ENCODE data around the gene LRG1.

Gene LRG1

GRCh38 chr19:4525563-4526002 is 14.3 kb downstream of the LRG1 start:
- Histone ChIP-seq H3K4me2 (ENCODE audit: low read length) (no peak overlapping the region), H3K79me2 (ENCODE audit: low read length) (no peaks in the 10 kb centered on the region), H3K9me3 (ENCODE audit: insufficient read depth, low read length) (no peaks in the 10 kb centered on the region), H3K27ac (ENCODE audit: low read length) (no peak overlapping the region), H3K4me3 (ENCODE audit: low read length) (no peak overlapping the region), H3K36me3 (replicated peaks; ENCODE audit: low read depth, low read length) (no peaks in the 10 kb centered on the region), H3K27me3 (ENCODE audit: low read depth, low read length) (peaks cover 12% of the 10 kb centered on the region), H3K4me1 (ENCODE audit: low read length) (no peaks in the 10 kb centered on the region), H3K9ac (ENCODE audit: low read length) (no peak overlapping the region), H4K20me1 (ENCODE audit: insufficient read depth, low read length) (no peaks in the 10 kb centered on the region), H2AFZ (ENCODE audit: low read depth, low read length) (no peak overlapping the region)
- no peak for TF ChIP-seq CTCF (IDR thresholded peaks at IDR 0.05; ENCODE audit: low read depth, low read length)
- no peak for TF ChIP-seq EZH2phosphoT487 (IDR thresholded peaks at IDR 0.05; ENCODE audit: low read depth)

- H3K9me3 ChIP-seq (ENCODE audit: insufficient read depth, low read length), result no peaks in the 10 kb centered on the region
- no peak overlapping the region for H3K4me3 ChIP-seq (ENCODE audit: low read length)
- H3K9ac ChIP-seq (ENCODE audit: low read length), result no peak overlapping the region
- H3K4me1 ChIP-seq (ENCODE audit: low read length), result no peaks in the 10 kb centered on the region
- H2AFZ ChIP-seq (ENCODE audit: low read depth, low read length), result no peak overlapping the region
- H3K79me2 ChIP-seq (ENCODE audit: low read length), result no peaks in the 10 kb centered on the region
- peaks cover 12% of the 10 kb centered on the region for H3K27me3 ChIP-seq (ENCODE audit: low read depth, low read length)
- H3K4me2 ChIP-seq (ENCODE audit: low read length), result no peak overlapping the region
- no peak for TF ChIP-seq EZH2phosphoT487 (IDR thresholded peaks at IDR 0.05; ENCODE audit: low read depth)
- TF ChIP-seq CTCF (IDR thresholded peaks at IDR 0.05; ENCODE audit: low read depth, low read length), result peak; percentile 75
- no peak overlapping the region for H3K27ac ChIP-seq (ENCODE audit: low read length)
- no peaks in the 10 kb centered on the region for H3K36me3 ChIP-seq (replicated peaks; ENCODE audit: low read depth, low read length)
- H4K20me1 ChIP-seq (ENCODE audit: insufficient read depth, low read length), result no peaks in the 10 kb centered on the region
Measured at GRCh38 chr19:4524808-4525562, 14.9 kb downstream of the LRG1 start.

GRCh38 chr19:4523306-4524110 is 16.3 kb downstream of the LRG1 start:
- H3K27ac ChIP-seq (ENCODE audit: low read length), result no peak overlapping the region
- H3K4me1 ChIP-seq (ENCODE audit: low read length), result no peaks in the 10 kb centered on the region
- H4K20me1 ChIP-seq (ENCODE audit: insufficient read depth, low read length), result no peaks in the 10 kb centered on the region
- H3K4me3 ChIP-seq (ENCODE audit: low read length), result no peak overlapping the region
- no peaks in the 10 kb centered on the region for H3K36me3 ChIP-seq (replicated peaks; ENCODE audit: low read depth, low read length)
- peaks cover 12% of the 10 kb centered on the region for H3K27me3 ChIP-seq (ENCODE audit: low read depth, low read length)
- TF ChIP-seq CTCF (IDR thresholded peaks at IDR 0.05; ENCODE audit: low read depth, low read length), result peak; percentile 83
- no peak for TF ChIP-seq EZH2phosphoT487 (IDR thresholded peaks at IDR 0.05; ENCODE audit: low read depth)
- no peak overlapping the region for H2AFZ ChIP-seq (ENCODE audit: low read depth, low read length)
- H3K79me2 ChIP-seq (ENCODE audit: low read length), result no peaks in the 10 kb centered on the region
- no peak overlapping the region for H3K9ac ChIP-seq (ENCODE audit: low read length)
- no peaks in the 10 kb centered on the region for H3K9me3 ChIP-seq (ENCODE audit: insufficient read depth, low read length)
- no peak overlapping the region for H3K4me2 ChIP-seq (ENCODE audit: low read length)

GRCh38 chr19:4522291-4523002 is 17.4 kb downstream of the LRG1 start:
- Histone ChIP-seq H2AFZ (ENCODE audit: low read depth, low read length) (no peak overlapping the region), H3K79me2 (ENCODE audit: low read length) (no peaks in the 10 kb centered on the region)
- no peak for TF ChIP-seq EZH2phosphoT487 (IDR thresholded peaks at IDR 0.05; ENCODE audit: low read depth)
- no peak for TF ChIP-seq CTCF (IDR thresholded peaks at IDR 0.05; ENCODE audit: low read depth, low read length)

More at GRCh38 chr19:4522291-4523002, 17.4 kb downstream of the LRG1 start:
- H3K9me3 ChIP-seq (ENCODE audit: insufficient read depth, low read length), result no peaks in the 10 kb centered on the region
- no peak overlapping the region for H3K27ac ChIP-seq (ENCODE audit: low read length)
- no peak overlapping the region for H3K9ac ChIP-seq (ENCODE audit: low read length)
- H3K4me2 ChIP-seq (ENCODE audit: low read length), result no peak overlapping the region
- H3K27me3 ChIP-seq (ENCODE audit: low read depth, low read length), result peaks cover 12% of the 10 kb centered on the region
- peaks cover under 1% of the 10 kb centered on the region for H3K4me1 ChIP-seq (ENCODE audit: low read length)
- H4K20me1 ChIP-seq (ENCODE audit: insufficient read depth, low read length), result no peaks in the 10 kb centered on the region
- no peaks in the 10 kb centered on the region for H3K36me3 ChIP-seq (replicated peaks; ENCODE audit: low read depth, low read length)
- H3K4me3 ChIP-seq (ENCODE audit: low read length), result no peak overlapping the region

Measured in OCI-LY3 (cell line).